IPS-NIHi7 (cell line): ENCODE results near the gene BRWD1.

ENCODE experiments used
- DNase-seq: peaks from one replicate; pipeline ENCODE4 v3.0.0; 2012; ENCODE audit warnings: mixed read lengths; ENCODE audit errors: extremely low spot score

Gene BRWD1

DNA sequence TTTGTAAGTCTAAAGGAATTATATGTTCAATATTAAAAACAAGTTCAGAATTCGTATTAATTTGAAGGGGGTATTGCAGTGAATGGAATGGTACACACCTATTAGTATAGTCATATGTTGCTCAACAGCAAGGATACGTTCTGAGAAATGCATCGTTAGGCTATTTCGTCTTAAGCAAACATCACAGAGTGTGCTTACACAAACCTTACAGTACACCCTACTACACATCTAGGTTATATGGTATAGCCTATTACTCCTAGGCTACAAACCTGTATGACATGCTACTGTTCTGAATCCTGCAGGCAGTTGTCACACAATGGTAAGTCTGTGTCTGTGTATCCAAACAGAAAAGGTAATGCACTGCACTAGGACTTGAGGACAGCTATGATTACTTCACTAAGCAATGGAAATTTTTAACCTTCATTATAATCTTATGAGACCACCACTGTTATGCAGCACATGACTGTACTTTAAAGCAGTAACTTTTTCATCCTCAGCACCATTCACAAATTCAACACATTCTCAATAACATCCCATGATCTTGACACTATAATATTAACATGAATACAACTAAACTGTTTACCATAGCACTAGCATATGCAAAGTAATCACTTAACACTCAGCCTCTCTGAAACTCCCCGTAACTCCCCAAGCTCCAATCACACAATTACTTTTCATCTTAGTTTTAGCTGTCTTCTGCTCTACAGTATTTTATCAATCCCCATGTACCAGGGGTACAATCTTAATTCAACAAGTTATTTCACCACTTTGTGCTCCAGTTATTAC, 115.8 kb downstream of the BRWD1 start:
- DNase-seq = no peak

GRCh38 chr21:39196838-39197237, 116.6 kb downstream of the BRWD1 start:
- no peak for DNase-seq

GRCh38 chr21:39196310-39196709, 117.1 kb downstream of the BRWD1 start:
- DNase-seq = no peak

DNA sequence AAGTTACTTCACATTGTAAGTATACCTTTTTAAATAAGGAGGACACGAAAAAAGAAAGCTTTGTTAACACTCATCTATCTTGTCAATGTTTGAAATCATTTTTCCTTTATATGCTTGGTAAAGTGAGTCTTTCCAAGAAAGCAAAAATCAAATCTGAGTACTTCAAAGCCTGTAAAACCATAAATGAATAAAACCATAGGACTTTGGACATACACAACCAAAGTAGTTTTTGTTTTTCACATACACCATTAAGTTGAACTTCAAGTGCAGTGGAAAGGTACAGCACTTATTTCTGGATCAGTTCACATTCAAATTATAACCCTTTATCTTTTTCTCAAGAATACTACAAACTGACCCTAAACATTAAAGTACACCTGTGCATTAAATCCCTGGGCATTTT, 120.1 kb downstream of the BRWD1 start:
- no peak for DNase-seq

GRCh38 chr21:39189857-39190604, 123.4 kb downstream of the BRWD1 start:
- no peak for DNase-seq

DNA sequence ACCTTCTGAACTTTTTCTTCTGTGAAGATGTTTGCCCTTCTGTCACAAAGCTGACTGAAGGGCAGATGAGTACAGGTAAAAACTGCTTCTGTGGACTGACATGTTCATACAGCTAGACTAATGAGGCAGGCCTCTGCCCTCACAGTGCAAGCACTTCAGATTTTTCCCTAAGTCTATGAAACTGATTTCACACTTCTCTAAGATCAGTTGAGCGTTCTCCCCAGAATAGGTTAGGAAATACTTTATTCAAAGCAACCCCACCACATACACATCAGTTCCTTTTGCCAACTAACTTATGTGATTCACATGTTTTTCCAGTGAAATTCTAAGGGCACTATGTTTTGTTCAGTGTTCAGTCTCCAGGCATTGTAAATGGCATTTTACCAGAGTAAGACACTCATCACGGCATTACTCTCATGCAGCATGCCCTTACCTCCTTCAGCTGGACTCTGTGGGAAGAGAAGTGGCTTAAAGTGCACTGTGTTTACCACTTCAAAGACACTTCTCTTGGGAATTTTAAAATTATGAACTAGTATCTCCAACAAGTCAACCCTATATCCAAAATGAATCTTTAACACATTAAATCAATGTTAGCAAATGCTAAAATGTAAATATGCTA, 124.8 kb downstream of the BRWD1 start:
- DNase-seq = no peak

DNA sequence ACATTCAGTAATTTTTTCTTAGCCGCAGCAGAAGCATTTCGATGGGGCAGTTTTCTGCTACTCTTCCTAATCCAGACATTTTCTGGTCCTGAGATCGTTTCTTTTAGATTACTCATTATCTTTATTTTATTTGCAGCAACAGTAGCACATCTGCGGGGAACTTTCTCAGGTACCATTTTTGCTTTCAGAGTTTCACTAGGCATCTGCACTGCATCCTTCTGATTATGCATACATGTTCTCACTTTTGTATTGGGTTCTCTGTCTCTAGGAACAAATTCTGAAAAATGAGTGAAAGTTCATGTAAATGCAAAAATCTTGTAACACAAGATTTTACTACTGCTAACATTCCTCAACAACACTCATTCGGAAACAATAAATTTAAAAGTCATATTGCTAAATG, 126.3 kb downstream of the BRWD1 start:
- DNase-seq = no peak

DNA sequence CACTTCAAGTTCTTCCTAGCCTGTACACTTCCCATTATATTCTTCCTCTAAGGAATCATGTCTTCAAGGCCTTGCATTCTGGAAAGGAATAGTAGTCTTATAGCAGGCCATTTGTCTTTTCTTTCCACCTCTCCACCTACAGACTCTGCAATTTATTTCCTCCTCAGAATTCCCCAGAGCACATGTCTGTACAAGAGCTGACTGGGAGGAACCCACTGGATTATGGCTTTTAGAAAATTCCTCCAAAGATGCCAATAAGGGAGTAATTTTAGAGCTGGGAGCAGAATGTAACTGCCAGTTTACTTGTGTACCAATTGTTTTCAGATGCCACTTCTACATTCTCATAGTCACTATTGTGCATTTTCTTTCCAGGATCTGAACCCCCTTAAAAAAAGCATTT, 126.8 kb downstream of the BRWD1 start:
- no peak for DNase-seq

DNA sequence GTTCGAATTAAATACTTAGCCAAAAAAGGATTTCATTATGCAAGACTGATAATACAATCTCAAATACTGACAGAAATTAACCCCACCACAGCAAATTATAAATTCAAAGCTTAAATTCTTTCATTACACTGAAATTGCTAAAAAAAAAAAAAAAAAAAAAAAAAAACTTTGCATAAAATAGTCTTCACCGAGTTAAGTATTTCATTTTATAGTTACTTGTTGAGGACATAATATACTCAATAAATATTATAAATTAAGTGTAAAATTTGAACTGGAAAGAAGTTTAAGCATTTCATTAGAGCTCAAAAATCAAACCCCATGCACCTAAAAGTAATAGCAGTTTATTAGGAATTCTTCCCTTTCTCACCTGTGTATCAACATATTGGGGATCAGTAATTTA, 128.3 kb downstream of the BRWD1 start:
- no peak for DNase-seq

GRCh38 chr21:39184050-39184980, 129.1 kb downstream of the BRWD1 start:
- DNase-seq = no peak

- peak; percentile 93 for DNase-seq
These were observed 130.0 kb downstream of the BRWD1 start, which contains the start of gene PSMG1 for GRCh38 chr21:39183272-39184049. Gene PSMG1 (minus strand): TSS chr21:39183451. CDS start chr21:39183385, 66 bp downstream.

DNA sequence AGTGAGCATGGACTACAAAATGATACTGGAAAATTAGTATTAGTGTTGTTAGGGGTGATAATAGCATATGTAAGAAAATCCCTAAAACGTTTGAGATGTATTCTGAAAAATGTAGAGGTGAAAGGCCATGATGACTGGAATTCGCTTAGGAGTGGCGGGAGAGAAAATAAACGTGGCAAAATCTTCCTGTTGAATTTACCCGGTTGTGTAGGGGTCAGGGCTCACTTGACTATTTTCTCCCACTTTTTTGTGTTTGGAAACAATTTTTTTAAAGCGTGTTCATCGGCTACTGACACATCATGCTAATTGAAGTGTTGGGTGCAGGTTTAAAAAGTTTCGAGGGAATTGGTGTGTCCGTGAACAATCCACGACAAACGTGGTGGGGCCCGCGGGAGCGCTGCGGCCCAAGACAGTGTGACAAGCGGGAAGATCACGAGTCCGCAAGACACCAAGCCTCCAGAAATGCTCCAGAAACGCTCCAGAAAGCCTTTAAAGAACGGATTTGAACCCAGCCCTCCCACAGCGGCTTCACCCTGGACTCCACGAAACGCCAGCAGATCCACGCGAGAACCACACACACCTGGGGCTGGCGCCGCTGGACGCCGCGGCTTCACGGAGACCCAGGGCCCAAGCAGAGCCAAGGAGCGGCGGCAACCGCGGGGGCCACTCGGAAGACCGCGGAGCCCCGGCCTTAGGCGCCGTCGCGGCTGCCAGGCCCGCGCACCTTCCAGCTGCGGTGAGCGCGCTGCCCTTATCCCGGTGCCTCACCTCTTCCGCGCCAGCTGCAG, 130.8 kb downstream of the BRWD1 start:
- no peak for DNase-seq

DNA sequence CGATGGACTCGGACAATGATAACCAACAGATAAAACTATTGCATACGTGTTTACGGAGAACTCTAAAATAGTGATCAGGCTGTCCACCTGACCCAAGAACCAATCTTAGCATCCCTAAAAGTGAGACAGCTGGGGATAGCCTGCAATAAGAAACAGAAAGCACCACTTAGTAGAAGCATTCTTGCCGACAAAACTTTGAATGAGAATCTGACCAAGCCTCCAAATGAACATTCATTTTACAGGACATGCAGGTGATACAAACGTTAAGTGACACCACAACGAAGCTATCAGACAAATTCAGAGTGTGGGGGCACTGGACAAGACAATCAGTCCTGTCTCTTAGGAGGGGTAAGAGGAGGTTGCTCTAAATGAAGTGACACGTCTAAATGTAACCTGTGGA, 131.4 kb downstream of the BRWD1 start:
- DNase-seq = no peak

GRCh38 chr21:39181205-39181818, 132.1 kb downstream of the BRWD1 start:
- no peak for DNase-seq

- DNase-seq = no peak
These were observed 132.9 kb downstream of the BRWD1 start for GRCh38 chr21:39180429-39181019.

DNA sequence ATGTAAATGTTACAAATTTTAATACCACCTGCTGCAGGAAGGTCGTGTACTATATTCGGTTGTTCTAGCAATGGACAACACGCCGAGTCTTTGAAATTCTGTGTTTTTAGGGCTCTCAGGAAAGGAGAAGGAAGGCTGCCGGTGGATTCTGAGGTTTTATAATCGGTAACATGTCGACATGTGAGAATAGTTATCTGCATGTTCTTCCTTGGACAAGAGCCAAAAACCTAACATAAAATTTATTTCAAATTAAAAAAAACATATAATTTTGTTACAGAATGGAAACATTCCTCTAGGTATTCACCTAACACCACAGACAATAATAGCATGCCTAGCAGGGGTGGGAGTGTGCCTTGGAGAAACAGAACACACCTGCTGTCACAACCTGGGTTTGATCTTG, 135.0 kb downstream of the BRWD1 start:
- DNase-seq = no peak

DNA sequence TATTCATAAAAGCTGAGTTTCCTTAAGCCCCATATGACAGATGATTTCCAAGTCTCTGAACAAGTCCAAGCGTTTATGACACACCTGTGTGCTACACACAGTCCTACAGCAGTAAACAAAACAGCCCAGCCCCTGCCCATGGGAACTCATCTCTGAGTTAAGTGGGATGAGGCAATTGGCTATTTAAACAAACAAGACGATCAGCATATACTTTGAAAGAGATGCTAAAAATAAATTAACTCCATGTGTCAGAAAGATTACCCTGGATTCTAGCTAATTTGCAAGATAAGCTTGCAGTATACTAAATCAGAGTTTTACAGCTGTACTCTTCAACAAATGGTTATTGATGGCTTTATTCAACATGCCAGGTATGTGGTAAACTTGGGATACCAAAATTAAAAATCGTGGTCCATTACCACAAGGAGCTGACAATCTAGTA, 137.1 kb downstream of the BRWD1 start:
- DNase-seq = no peak

DNA sequence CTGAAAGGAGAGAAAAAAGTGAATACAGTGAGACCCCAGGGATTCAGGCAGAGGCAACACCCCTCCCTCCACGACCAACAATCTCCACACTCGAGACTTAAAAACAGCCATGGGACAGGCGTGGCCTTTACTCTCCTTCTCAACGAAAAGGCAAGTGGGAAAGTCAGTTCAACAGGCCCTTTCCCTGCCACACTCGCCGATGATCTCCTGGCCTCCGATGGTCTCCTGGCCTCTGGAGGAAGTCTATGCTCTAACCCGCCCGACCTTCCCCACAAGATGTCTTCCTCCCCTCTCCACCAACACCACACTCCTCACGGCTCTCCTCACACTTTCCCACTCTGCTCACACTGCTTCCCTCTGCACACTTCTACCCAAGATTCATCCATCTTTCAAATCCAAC, 137.8 kb downstream of the BRWD1 start:
- DNase-seq = no peak

DNA sequence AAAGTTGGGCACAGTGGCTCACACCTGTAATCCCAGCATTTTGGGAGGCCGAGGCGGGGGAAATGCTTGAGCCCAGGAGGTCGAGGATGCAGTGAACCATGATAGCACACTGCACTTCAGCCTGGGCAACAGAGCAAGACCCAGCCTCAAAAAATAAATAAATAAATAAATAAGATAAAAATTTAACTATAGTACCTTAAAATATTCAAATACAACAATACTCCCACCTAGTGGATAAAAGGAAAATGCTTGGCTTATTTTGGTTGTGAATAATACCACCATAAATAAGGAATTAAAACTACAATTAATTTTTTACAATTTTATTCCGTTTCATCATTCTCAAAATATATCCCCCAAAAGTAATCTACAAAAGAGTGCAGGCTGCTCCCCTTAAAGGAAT, 138.3 kb downstream of the BRWD1 start:
- no peak for DNase-seq
